Stimulated activated CD8-positive, alpha-beta memory T cell treated with anti-CD3 and anti-CD28 coated beads, Interleukin-4, amount 100 ng/mL, for 24 hours (primary cell): ENCODE measurements around the gene TSNAXIP1.
A peak's percentile ranks its signal among the peaks of the same experiment; 100 is the strongest.
"Not testable (repeated sequence)": the region's sequence is repeated elsewhere in the genome, so short reads cannot be mapped to it uniquely, and the experiment has no call there.

Experiments used
- DNase-seq: peaks from one replicate; pipeline ENCODE4 v3.0.0-alpha.2; 2020; ENCODE audit warnings: low read depth

Gene TSNAXIP1

GRCh38 chr16:67834242-67834614 lies 27.5 kb downstream of the TSNAXIP1 start:
- DNase-seq, result no peak

- DNase-seq, result not testable (repeated sequence)
Measured at GRCh38 chr16:67837190-67837589, 30.5 kb downstream of the TSNAXIP1 start.

GRCh38 chr16:67837811-67838210 lies 31.1 kb downstream of the TSNAXIP1 start:
- DNase-seq, result no peak

GRCh38 chr16:67841198-67841815 lies 34.6 kb downstream of the TSNAXIP1 start:
- DNase-seq, result no peak

- peak; percentile 89 for DNase-seq
Measured at GRCh38 chr16:67841816-67842508, 35.3 kb downstream of the TSNAXIP1 start, which contains the start of gene THAP11. Gene THAP11, plus strand, starts transcription at chr16:67842320. Its CDS starts 235 bp downstream, at chr16:67842555.

GRCh38 chr16:67842509-67843342 lies 36.0 kb downstream of the TSNAXIP1 start:
- DNase-seq, result peak; percentile 33

- no peak for DNase-seq
Measured at GRCh38 chr16:67843343-67843765, 36.7 kb downstream of the TSNAXIP1 start.

GRCh38 chr16:67844497-67844896 lies 37.8 kb downstream of the TSNAXIP1 start:
- no peak for DNase-seq

- no peak for DNase-seq
Measured at GRCh38 chr16:67845291-67846062, 38.8 kb downstream of the TSNAXIP1 start.

GRCh38 chr16:67846063-67846319 lies 39.3 kb downstream of the TSNAXIP1 start:
- DNase-seq, result no peak

- peak; percentile 91 for DNase-seq
Measured at GRCh38 chr16:67846320-67847063, 39.8 kb downstream of the TSNAXIP1 start, which contains the start of gene NUTF2. Gene NUTF2, plus strand, starts transcription at chr16:67846933. Its CDS starts 18,198 bp downstream, at chr16:67865131.

- DNase-seq, result no peak
Measured at GRCh38 chr16:67847064-67847861, 40.6 kb downstream of the TSNAXIP1 start, which contains the start of gene CENPT. Gene CENPT, minus strand, starts transcription at chr16:67847693. Its CDS starts 13,834 bp downstream, at chr16:67833859.

- no peak for DNase-seq
Measured at GRCh38 chr16:67848118-67848517, 41.4 kb downstream of the TSNAXIP1 start.

- no peak for DNase-seq
Measured at GRCh38 chr16:67853670-67854069, 47.0 kb downstream of the TSNAXIP1 start.

GRCh38 chr16:67855789-67856188 lies 49.1 kb downstream of the TSNAXIP1 start:
- no peak for DNase-seq

- DNase-seq, result no peak
Measured at GRCh38 chr16:67856927-67857546, 50.3 kb downstream of the TSNAXIP1 start.

GRCh38 chr16:67857547-67858233 lies 51.0 kb downstream of the TSNAXIP1 start:
- DNase-seq, result no peak

GRCh38 chr16:67858500-67858899 lies 51.8 kb downstream of the TSNAXIP1 start:
- DNase-seq, result no peak
